Caco-2 (cell line): ENCODE results near the gene SCAF4. TPM values are rescaled to one million over a fixed set of nuclear protein-coding genes. Genes with fewer than 3 reads are reported as not detected.

Experiments
- BruUV-seq: library from RNA; stranded (reverse); fragments of 400-500 nt; replicated peaks from 2 replicates; lab custom pipeline; 2021; lab: Mats Ljungman, UMichigan
- CTCF ChIA-PET: fragments of 300-600 bp; sonication (Branson Sonifier 250); formaldehyde crosslinking; loops from one replicate; lab custom pipeline; 2022; ENCODE audit warnings: antibody characterized with exemption; lab: Charles Lee
- POLR2A ChIA-PET: fragments of 300-600 bp; sonication (Branson Sonifier 250); formaldehyde crosslinking; loops from one replicate; lab custom pipeline; 2022; ENCODE audit warnings: antibody characterized with exemption; lab: Charles Lee
- DNase-seq, 2 experiments: peaks; one replicate each; pipeline versions ENCODE4 v3.0.0 to v3.0.0-alpha.2; 2020 to 2022
- H3K27me3 ChIP-seq: replicated peaks from 2 replicates; pipeline ENCODE4 v1.6.0; 2011; ENCODE audit warnings: low read length; ENCODE audit not compliant: control insufficient read depth, insufficient read depth
- H3K36me3 ChIP-seq: 2 replicates; pipeline ENCODE4 v1.5.1; 2011; ENCODE audit warnings: low read length; ENCODE audit not compliant: control insufficient read depth, insufficient read depth
- H3K4me1 ChIP-seq: fragments of 250-450 bp; sonication (Bioruptor Pico); 2 replicates; pipeline ENCODE4 v1.5.1; 2020; ENCODE audit warnings: mild to moderate bottlenecking
- H3K4me3 ChIP-seq: 2 replicates; pipeline ENCODE4 v1.5.1; 2011; ENCODE audit warnings: low read depth, mild to moderate bottlenecking, control low read depth, low read length
- H3K9me3 ChIP-seq: fragments of 250-450 bp; sonication (Bioruptor Pico); 2 replicates; pipeline ENCODE4 v1.5.1; 2020; ENCODE audit warnings: mild to moderate bottlenecking, moderate library complexity
- H3K27ac Mint-ChIP-seq: one replicate; pipeline ENCODE4 v1.8.0; 2022; ENCODE audit warnings: mixed read lengths; ENCODE audit not compliant: unreplicated experiment
- H3K27me3 Mint-ChIP-seq: one replicate; pipeline ENCODE4 v1.8.0; 2022; ENCODE audit warnings: mixed read lengths; ENCODE audit not compliant: insufficient read depth, unreplicated experiment
- H3K36me3 Mint-ChIP-seq: one replicate; pipeline ENCODE4 v1.8.0; 2022; ENCODE audit warnings: mild to moderate bottlenecking, mixed read lengths; ENCODE audit not compliant: insufficient read depth, unreplicated experiment
- H3K4me1 Mint-ChIP-seq: one replicate; pipeline ENCODE4 v1.8.0; 2022; ENCODE audit warnings: low read depth, mixed read lengths; ENCODE audit not compliant: unreplicated experiment
- H3K4me3 Mint-ChIP-seq: one replicate; pipeline ENCODE4 v1.8.0; 2022; ENCODE audit warnings: mild to moderate bottlenecking, moderate library complexity, mixed read lengths; ENCODE audit not compliant: unreplicated experiment
- H3K9me3 Mint-ChIP-seq: one replicate; pipeline ENCODE4 v1.8.0; 2022; ENCODE audit warnings: mixed read lengths; ENCODE audit not compliant: unreplicated experiment
- intact Hi-C: fragments of 100-400 bp; cut with micrococcal nuclease; formaldehyde crosslinking; loops from one replicate; pipeline ENCODE4 v1.10.0; 2022; ENCODE audit not compliant: unreplicated experiment
- total RNA-seq: library from RNA; stranded (reverse); gene quantifications from 2 replicates; pipeline ENCODE4 v1.2.3, GENCODE V29; 2022
- TF ChIP-seq, protein P1 (sequence below), 2 experiments: fragments of 200-600 bp in 1 of 2; IDR thresholded peaks; 1 replicate in 1 of 2; 2 replicates in 1 of 2; pipeline versions ENCODE4 v1.5.1 to v1.8.0; 2011 to 2022; ENCODE audit warnings: antibody characterized with exemption in 1 of 2, control low read depth in 1 of 2, inconsistent platforms in 1 of 2, low read depth in 1 of 2, low read length in 1 of 2, mild to moderate bottlenecking in 1 of 2, moderate library complexity in 1 of 2; ENCODE audit not compliant: insufficient read depth in 1 of 2, severe bottlenecking in 1 of 2, unreplicated experiment in 1 of 2

Gene SCAF4
- total RNA-seq, 1 experiment from 2014 or later, result 50.2 TPM

DNA sequence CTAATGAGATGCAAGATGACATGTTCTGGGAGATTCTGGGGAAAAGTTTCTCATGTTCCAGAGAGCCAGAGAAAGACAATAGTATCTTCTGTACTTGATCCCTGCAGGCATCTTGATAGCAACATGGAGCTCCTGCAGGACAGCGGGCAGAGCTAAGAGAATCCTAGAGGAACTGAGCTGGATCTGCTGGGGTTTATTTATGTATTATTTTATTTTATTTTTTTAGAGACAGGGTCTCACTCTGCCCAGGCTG, 22.7 kb upstream of the SCAF4 start:
- H3K27me3 ChIP-seq, result no peaks in the 10 kb centered on the region
- TF ChIP-seq, protein P1, sequence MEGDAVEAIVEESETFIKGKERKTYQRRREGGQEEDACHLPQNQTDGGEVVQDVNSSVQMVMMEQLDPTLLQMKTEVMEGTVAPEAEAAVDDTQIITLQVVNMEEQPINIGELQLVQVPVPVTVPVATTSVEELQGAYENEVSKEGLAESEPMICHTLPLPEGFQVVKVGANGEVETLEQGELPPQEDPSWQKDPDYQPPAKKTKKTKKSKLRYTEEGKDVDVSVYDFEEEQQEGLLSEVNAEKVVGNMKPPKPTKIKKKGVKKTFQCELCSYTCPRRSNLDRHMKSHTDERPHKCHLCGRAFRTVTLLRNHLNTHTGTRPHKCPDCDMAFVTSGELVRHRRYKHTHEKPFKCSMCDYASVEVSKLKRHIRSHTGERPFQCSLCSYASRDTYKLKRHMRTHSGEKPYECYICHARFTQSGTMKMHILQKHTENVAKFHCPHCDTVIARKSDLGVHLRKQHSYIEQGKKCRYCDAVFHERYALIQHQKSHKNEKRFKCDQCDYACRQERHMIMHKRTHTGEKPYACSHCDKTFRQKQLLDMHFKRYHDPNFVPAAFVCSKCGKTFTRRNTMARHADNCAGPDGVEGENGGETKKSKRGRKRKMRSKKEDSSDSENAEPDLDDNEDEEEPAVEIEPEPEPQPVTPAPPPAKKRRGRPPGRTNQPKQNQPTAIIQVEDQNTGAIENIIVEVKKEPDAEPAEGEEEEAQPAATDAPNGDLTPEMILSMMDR (IDR thresholded peaks at IDR 0.05; ENCODE audit: insufficient read depth in 1 of 2, low read depth in 1 of 2, low read length in 1 of 2, severe bottlenecking in 1 of 2, unreplicated experiment in 1 of 2), result no peak
- Mint-ChIP-seq H3K9me3 (no peaks in the 10 kb centered on the region), H3K36me3 (no peaks in the 10 kb centered on the region), H3K27ac (no peak overlapping the region), H3K4me1 (no peaks in the 10 kb centered on the region), H3K27me3 (no peaks in the 10 kb centered on the region), H3K4me3 (no peak overlapping the region)
- H3K4me1 ChIP-seq, result no peaks in the 10 kb centered on the region
- BruUV-seq, result no TSS peak
- no peak for DNase-seq
- no peak overlapping the region for H3K4me3 ChIP-seq
- H3K9me3 ChIP-seq, result no peaks in the 10 kb centered on the region
- CTCF ChIA-PET, result no interaction called here
- H3K36me3 ChIP-seq, result no peaks in the 10 kb centered on the region
- POLR2A ChIA-PET, result interaction anchor here (0.6 kb wide), 1 partner anchor 1870 kb away, joined by 3 read pairs; no protein-coding TSS in a partner anchor
- intact Hi-C loops, result no loop called here

- Histone ChIP-seq H3K4me3 (no peak overlapping the region), H3K9me3 (no peaks in the 10 kb centered on the region), H3K4me1 (no peaks in the 10 kb centered on the region), H3K27me3 (no peaks in the 10 kb centered on the region), H3K36me3 (no peaks in the 10 kb centered on the region)
- H3K27ac Mint-ChIP-seq, result no peak overlapping the region
- intact Hi-C loops, result no loop called here
- no peaks in the 10 kb centered on the region for H3K9me3 Mint-ChIP-seq
- TF ChIP-seq, protein P1 (IDR thresholded peaks at IDR 0.05; ENCODE audit: insufficient read depth in 1 of 2, low read depth in 1 of 2, low read length in 1 of 2, severe bottlenecking in 1 of 2, unreplicated experiment in 1 of 2), result no peak
- no peak for DNase-seq
- CTCF ChIA-PET, result no interaction called here
- no TSS peak for BruUV-seq
- no peaks in the 10 kb centered on the region for H3K4me1 Mint-ChIP-seq
- H3K27me3 Mint-ChIP-seq, result no peaks in the 10 kb centered on the region
- no peaks in the 10 kb centered on the region for H3K36me3 Mint-ChIP-seq
- no peak overlapping the region for H3K4me3 Mint-ChIP-seq
- POLR2A ChIA-PET, result interaction anchor here (0.6 kb wide), 1 partner anchor 1869 kb away, joined by 3 read pairs; no protein-coding TSS in a partner anchor
Measured at GRCh38 chr21:31753949-31754707, 22.2 kb upstream of the SCAF4 start.

DNA sequence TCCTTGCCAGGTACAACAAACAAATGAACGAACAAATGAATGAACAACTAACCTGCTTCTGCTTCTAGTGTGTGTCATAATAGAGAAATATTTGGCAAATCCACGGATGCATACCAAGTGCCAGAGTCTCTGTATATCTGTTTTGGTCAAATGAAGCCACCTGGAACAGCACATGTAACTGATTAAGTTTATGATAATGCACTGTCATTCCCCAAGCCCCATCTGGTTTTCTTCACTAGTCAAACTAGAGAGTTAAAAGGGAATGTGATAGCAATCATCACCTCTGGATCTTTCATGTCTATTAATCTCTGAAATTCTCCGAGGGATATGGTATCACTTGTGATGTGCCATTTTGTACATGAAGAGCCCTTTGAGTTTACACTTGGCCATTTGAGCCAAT, 21.0 kb upstream of the SCAF4 start:
- Histone ChIP-seq H3K9me3 (no peaks in the 10 kb centered on the region), H3K36me3 (no peaks in the 10 kb centered on the region), H3K27me3 (no peaks in the 10 kb centered on the region), H3K4me3 (no peak overlapping the region), H3K4me1 (no peaks in the 10 kb centered on the region)
- Mint-ChIP-seq H3K27ac (no peak overlapping the region), H3K9me3 (no peaks in the 10 kb centered on the region), H3K4me3 (no peak overlapping the region), H3K4me1 (no peaks in the 10 kb centered on the region), H3K36me3 (no peaks in the 10 kb centered on the region), H3K27me3 (no peaks in the 10 kb centered on the region)
- intact Hi-C loops, result no loop called here
- DNase-seq, result no peak
- ChIA-PET POLR2A (no interaction called here), CTCF (no interaction called here)
- BruUV-seq, result no TSS peak
- TF ChIP-seq, protein P1 (IDR thresholded peaks at IDR 0.05; ENCODE audit: insufficient read depth in 1 of 2, low read depth in 1 of 2, low read length in 1 of 2, severe bottlenecking in 1 of 2, unreplicated experiment in 1 of 2), result no peak
